ENCODE results near the gene DNAH1.

DNA sequence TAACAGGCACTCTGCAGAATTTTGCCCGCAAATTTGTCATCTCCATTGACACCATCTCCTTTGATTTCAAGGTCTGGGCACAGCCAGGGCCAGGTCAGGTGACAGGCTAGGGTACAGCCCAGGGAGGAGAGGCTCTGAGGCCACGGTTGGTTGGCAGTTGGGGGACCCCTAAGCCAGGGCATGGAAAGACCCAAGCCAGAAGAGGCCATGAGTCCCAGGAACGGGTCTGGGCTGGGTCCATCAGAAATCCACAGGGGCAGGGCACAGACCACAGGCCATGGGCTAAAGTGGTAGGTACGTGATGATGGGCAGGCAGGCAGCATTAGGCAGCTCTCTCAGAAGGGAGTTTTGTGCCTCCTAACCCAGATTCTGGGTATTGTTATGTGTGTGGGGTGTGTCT is 83.0 kb downstream of the DNAH1 start:
- TF ChIP-seq CTCF (IDR thresholded peaks at IDR 0.05) (no peak), POLR2AphosphoS5 (IDR thresholded peaks at IDR 0.05; ENCODE audit: low read depth, low read length) (no peak), REST (IDR thresholded peaks at IDR 0.05; ENCODE audit: insufficient read depth in 1 of 2, low read depth in 2 of 2, low read length in 1 of 2) (no peak), TCF7L2 (IDR thresholded peaks at IDR 0.05; ENCODE audit: low read depth, low read length) (no peak), SIN3A (IDR thresholded peaks at IDR 0.05; ENCODE audit: borderline replicate concordance, insufficient read depth, low read depth, low read length) (no peak)

All from Panc1 (cell line).